ENCODE results near the gene TBC1D21.

DNA sequence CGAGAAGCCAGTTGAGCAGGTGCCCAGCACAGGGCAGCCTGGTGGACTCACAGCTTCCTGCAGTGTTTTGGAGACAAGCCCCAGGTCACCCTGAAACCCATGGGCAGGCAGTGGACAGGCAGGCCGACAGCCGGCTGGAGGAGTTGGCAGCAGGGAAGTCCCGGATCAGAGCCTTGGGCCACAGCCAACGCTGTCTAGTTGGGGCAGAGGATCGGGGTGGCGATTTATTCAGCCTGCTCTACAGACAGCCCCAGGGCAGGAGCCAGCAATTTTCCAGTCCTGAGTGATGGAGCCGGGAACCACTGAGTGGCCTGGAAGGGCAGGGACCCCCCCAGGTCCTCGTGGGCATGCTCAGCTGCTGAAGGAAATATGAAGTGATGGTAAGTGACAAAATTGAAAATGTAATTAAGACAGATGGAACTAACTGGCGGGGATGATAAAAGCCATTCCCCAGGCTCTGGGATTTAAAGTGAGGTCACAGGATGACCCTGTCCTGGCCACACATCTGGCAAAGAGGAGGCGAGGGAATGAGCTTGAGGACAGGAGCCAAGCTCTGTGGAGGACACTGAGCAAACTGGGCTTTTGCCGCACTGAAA is 34.4 kb upstream of the TBC1D21 start:
- TF ChIP-seq, protein P1, sequence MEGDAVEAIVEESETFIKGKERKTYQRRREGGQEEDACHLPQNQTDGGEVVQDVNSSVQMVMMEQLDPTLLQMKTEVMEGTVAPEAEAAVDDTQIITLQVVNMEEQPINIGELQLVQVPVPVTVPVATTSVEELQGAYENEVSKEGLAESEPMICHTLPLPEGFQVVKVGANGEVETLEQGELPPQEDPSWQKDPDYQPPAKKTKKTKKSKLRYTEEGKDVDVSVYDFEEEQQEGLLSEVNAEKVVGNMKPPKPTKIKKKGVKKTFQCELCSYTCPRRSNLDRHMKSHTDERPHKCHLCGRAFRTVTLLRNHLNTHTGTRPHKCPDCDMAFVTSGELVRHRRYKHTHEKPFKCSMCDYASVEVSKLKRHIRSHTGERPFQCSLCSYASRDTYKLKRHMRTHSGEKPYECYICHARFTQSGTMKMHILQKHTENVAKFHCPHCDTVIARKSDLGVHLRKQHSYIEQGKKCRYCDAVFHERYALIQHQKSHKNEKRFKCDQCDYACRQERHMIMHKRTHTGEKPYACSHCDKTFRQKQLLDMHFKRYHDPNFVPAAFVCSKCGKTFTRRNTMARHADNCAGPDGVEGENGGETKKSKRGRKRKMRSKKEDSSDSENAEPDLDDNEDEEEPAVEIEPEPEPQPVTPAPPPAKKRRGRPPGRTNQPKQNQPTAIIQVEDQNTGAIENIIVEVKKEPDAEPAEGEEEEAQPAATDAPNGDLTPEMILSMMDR (conservative IDR thresholded peaks at IDR 0.05; ENCODE audit: low read depth, low read length) = no peak
- TF ChIP-seq EZH2 (IDR thresholded peaks at IDR 0.05; ENCODE audit: borderline replicate concordance, low read depth, low read length, poor library complexity, severe bottlenecking) = no peak

Measured in A673 (cell line).